ENCODE measurements around the gene HTR3A. TPM values are rescaled to one million over a fixed set of nuclear protein-coding genes. Genes with fewer than 3 reads are reported as not detected.

The HTR3A gene
- total and polyA plus RNA-seq, 11 donors = 0.15 to 0.23 TPM; not detected in 9

GRCh38 chr11:114031246-114031966 is 56.5 kb downstream of the HTR3A start:
- H3K4me3 ChIP-seq = no peak overlapping the region
- no peak for DNase-seq
- peaks cover 0 to 3% (median 0%) of the 10 kb centered on the region in 9 donors for H3K27me3 ChIP-seq
- intact Hi-C loops (cut with DNase I) = loop anchor here in 3 of 10 donors (5.0 to 10.0 kb wide), 4 partner anchors 61 to 403 kb away; partner anchors contain the start of gene REXO2 (in 1 of the 3)
- 90 to 93% (median 91%) methylated on average over 18 of the region's 18 CpGs for WGBS, 4 donors
- no peaks in the 10 kb centered on the region for H3K36me3 ChIP-seq
- H3K27ac ChIP-seq = no peak overlapping the region
- TF ChIP-seq POLR2A (IDR thresholded peaks at IDR 0.05) = no peak
- TF ChIP-seq CTCF (IDR thresholded peaks at IDR 0.05) = no peak
- no peaks in the 10 kb centered on the region for H3K9me3 ChIP-seq
- ATAC-seq = no peak
- H3K4me1 ChIP-seq = peaks cover 0 to 14% (median 4%) of the 10 kb centered on the region in 12 donors

- no peak overlapping the region for H3K27ac ChIP-seq
- DNase-seq (no peak), ATAC-seq (no peak)
- no peaks in the 10 kb centered on the region for H3K36me3 ChIP-seq
- H3K4me1 ChIP-seq = peaks cover 3 to 20% (median 8%) of the 10 kb centered on the region in 12 donors
- no peak for TF ChIP-seq CTCF (IDR thresholded peaks at IDR 0.05)
- no peak for TF ChIP-seq POLR2A (IDR thresholded peaks at IDR 0.05)
- no peaks in the 10 kb centered on the region for H3K9me3 ChIP-seq
- H3K4me3 ChIP-seq = no peak overlapping the region
- WGBS, 4 donors = 71 to 89% (median 85%) methylated on average over 5 of the region's 5 CpGs
- intact Hi-C loops (cut with DNase I) = loop anchor here in 3 of 10 donors (5.0 to 10.0 kb wide), 4 partner anchors 60 to 403 kb away; partner anchors contain the start of gene REXO2 (in 1 of the 3)
- peaks cover 0 to 3% (median 0%) of the 10 kb centered on the region in 9 donors for H3K27me3 ChIP-seq
Measured at GRCh38 chr11:114031967-114032320, 57.0 kb downstream of the HTR3A start.

- WGBS, 4 donors = 78 to 90% (median 86%) methylated on average over 5 of the region's 5 CpGs
- TF ChIP-seq CTCF (IDR thresholded peaks at IDR 0.05) (no peak), POLR2A (IDR thresholded peaks at IDR 0.05) (no peak)
- H3K27me3 ChIP-seq = no peaks in the 10 kb centered on the region
- intact Hi-C loops (cut with DNase I) = loop anchor here in 3 of 10 donors (5.0 to 10.0 kb wide), 4 partner anchors 59 to 402 kb away; partner anchors contain the start of gene REXO2 (in 1 of the 3)
- DNase-seq = no peak
- ATAC-seq = no peak
- H3K9me3 ChIP-seq = no peaks in the 10 kb centered on the region
- no peaks in the 10 kb centered on the region for H3K36me3 ChIP-seq
- no peak overlapping the region for H3K4me3 ChIP-seq
- peaks cover 3 to 22% (median 8%) of the 10 kb centered on the region in 12 donors for H3K4me1 ChIP-seq
- H3K27ac ChIP-seq = no peak overlapping the region
Measured at GRCh38 chr11:114033066-114033465, 58.2 kb downstream of the HTR3A start.

GRCh38 chr11:114033572-114033971 is 58.7 kb downstream of the HTR3A start:
- TF ChIP-seq CTCF (IDR thresholded peaks at IDR 0.05) = no peak
- TF ChIP-seq POLR2A (IDR thresholded peaks at IDR 0.05) = no peak
- H3K27me3 ChIP-seq = no peaks in the 10 kb centered on the region
- H3K9me3 ChIP-seq = no peaks in the 10 kb centered on the region
- peaks cover 3 to 22% (median 8%) of the 10 kb centered on the region in 12 donors for H3K4me1 ChIP-seq
- DNase-seq (no peak), ATAC-seq (no peak)
- 85 to 93% (median 90%) methylated on average over 2 of the region's 2 CpGs for WGBS, 4 donors
- H3K4me3 ChIP-seq = no peak overlapping the region
- intact Hi-C loops (cut with DNase I) = loop anchor here in 3 of 10 donors (5.0 to 10.0 kb wide), 4 partner anchors 59 to 401 kb away; partner anchors contain the start of gene REXO2 (in 1 of the 3)
- no peaks in the 10 kb centered on the region for H3K36me3 ChIP-seq
- no peak overlapping the region for H3K27ac ChIP-seq
